NCI-H1092 (cell line): ENCODE results near the gene CPLX4.

Source experiments
- DNase-seq: peaks from one replicate; lab custom pipeline; 2025; lab: John Stamatoyannopoulos, UW

Gene CPLX4

GRCh38 chr18:59306640-59307039 is 11.8 kb downstream of the CPLX4 start:
- no peak for DNase-seq

- DNase-seq: no peak
Measured at GRCh38 chr18:59305295-59305694, 13.2 kb downstream of the CPLX4 start.

- DNase-seq: no peak
Measured at GRCh38 chr18:59303656-59304195, 14.7 kb downstream of the CPLX4 start.

GRCh38 chr18:59303006-59303405 is 15.4 kb downstream of the CPLX4 start:
- DNase-seq: no peak

- DNase-seq: no peak
Measured at GRCh38 chr18:59301929-59302328, 16.5 kb downstream of the CPLX4 start.

- no peak for DNase-seq
Measured at GRCh38 chr18:59300676-59301285, 17.7 kb downstream of the CPLX4 start.

GRCh38 chr18:59298871-59299270 is 19.6 kb downstream of the CPLX4 start:
- DNase-seq: no peak

- DNase-seq: no peak
Measured at GRCh38 chr18:59293317-59293716, 25.1 kb downstream of the CPLX4 start.

GRCh38 chr18:59286341-59286740 is 32.1 kb downstream of the CPLX4 start:
- DNase-seq: no peak

- DNase-seq: no peak
Measured at GRCh38 chr18:59282341-59282740, 36.1 kb downstream of the CPLX4 start.

GRCh38 chr18:59279722-59280121 is 38.7 kb downstream of the CPLX4 start:
- DNase-seq: no peak

GRCh38 chr18:59279193-59279592 is 39.3 kb downstream of the CPLX4 start:
- no peak for DNase-seq

- no peak for DNase-seq
Measured at GRCh38 chr18:59278793-59279192, 39.7 kb downstream of the CPLX4 start.

GRCh38 chr18:59276047-59276446 is 42.4 kb downstream of the CPLX4 start:
- no peak for DNase-seq

- no peak for DNase-seq
Measured at GRCh38 chr18:59275406-59275949, 43.0 kb downstream of the CPLX4 start.

GRCh38 chr18:59274533-59274928 is 43.9 kb downstream of the CPLX4 start:
- no peak for DNase-seq

GRCh38 chr18:59273759-59274532 is 44.5 kb downstream of the CPLX4 start:
- no peak for DNase-seq

GRCh38 chr18:59272891-59273758 is 45.3 kb downstream of the CPLX4 start, which contains the start of gene RAX:
Gene RAX (minus strand): TSS chr18:59273454. CDS start chr18:59273206, 248 bp downstream.
- DNase-seq: no peak

- DNase-seq: no peak
Measured at GRCh38 chr18:59272221-59272888, 46.1 kb downstream of the CPLX4 start.

- DNase-seq: no peak
Measured at GRCh38 chr18:59271606-59272220, 46.7 kb downstream of the CPLX4 start.

GRCh38 chr18:59270689-59271257 is 47.7 kb downstream of the CPLX4 start:
- no peak for DNase-seq
